ENCODE results near the gene INSC. TPM values are rescaled to one million over a fixed set of nuclear protein-coding genes. Genes with fewer than 3 reads are reported as not detected.

INSC gene
- total and polyA plus RNA-seq, 2 experiments from 2014 or later: 1.1 to 1.2 TPM

- Histone ChIP-seq H3K27ac (no peak overlapping the region), H3K79me2 (ENCODE audit: insufficient read depth) (no peaks in the 10 kb centered on the region), H3K9me2 (ENCODE audit: insufficient read depth) (no peaks in the 10 kb centered on the region), H3F3A (ENCODE audit: insufficient read depth) (no peaks in the 10 kb centered on the region), H3K9me3 (ENCODE audit: low read depth) (peaks cover 3% of the 10 kb centered on the region), H3K4me3 (no peak overlapping the region), H3K9ac (no peak overlapping the region), H3K4me2 (ENCODE audit: unreplicated experiment) (no peak overlapping the region), H2AFZ (no peak overlapping the region), H4K20me1 (ENCODE audit: insufficient read depth) (no peaks in the 10 kb centered on the region), H3K27me3 (replicated peaks; ENCODE audit: insufficient read depth) (no peaks in the 10 kb centered on the region), H3K36me3 (ENCODE audit: low read depth) (no peaks in the 10 kb centered on the region), H3K4me1 (ENCODE audit: insufficient read depth) (no peaks in the 10 kb centered on the region)
- DNase-seq: no peak
- no peak for TF ChIP-seq EZH2 (IDR thresholded peaks at IDR 0.05; ENCODE audit: insufficient read depth, poor library complexity, severe bottlenecking)
- TF ChIP-seq EZH2phosphoT487 (IDR thresholded peaks at IDR 0.05; ENCODE audit: insufficient read depth, low read depth): no peak
- in situ Hi-C loops (cut with MboI): no loop called here
Observed at GRCh38 chr11:15268598-15268997, 153.9 kb downstream of the INSC start.

- peaks cover 4% of the 10 kb centered on the region; the same call in 1 of the 2 replicates for H3K4me1 ChIP-seq (ENCODE audit: insufficient read depth)
- no peak overlapping the region for H3K4me3 ChIP-seq
- H4K20me1 ChIP-seq (ENCODE audit: insufficient read depth): no peaks in the 10 kb centered on the region
- WGBS, 2 experiments (ENCODE audit: low coverage in 1 of 2, low lambda C conversion rate in 2 of 2, missing lambda C conversion rate in 2 of 2): 3 to 12% methylated on average over 2 of the region's 2 CpGs
- in situ Hi-C loops (cut with MboI): no loop called here
- H3K9me2 ChIP-seq (ENCODE audit: insufficient read depth): no peaks in the 10 kb centered on the region
- no peaks in the 10 kb centered on the region for H3K36me3 ChIP-seq (ENCODE audit: low read depth)
- no peaks in the 10 kb centered on the region for H3K9me3 ChIP-seq (ENCODE audit: low read depth)
- no peaks in the 10 kb centered on the region for H3K79me2 ChIP-seq (ENCODE audit: insufficient read depth)
- no peak overlapping the region for H3K9ac ChIP-seq
- TF ChIP-seq EZH2phosphoT487 (IDR thresholded peaks at IDR 0.05; ENCODE audit: insufficient read depth, low read depth) (no peak), EZH2 (IDR thresholded peaks at IDR 0.05; ENCODE audit: insufficient read depth, poor library complexity, severe bottlenecking) (no peak)
- H3K27me3 ChIP-seq (replicated peaks; ENCODE audit: insufficient read depth): peaks cover 14% of the 10 kb centered on the region; the same call in 1 of the 2 replicates
- no peaks in the 10 kb centered on the region for H3F3A ChIP-seq (ENCODE audit: insufficient read depth)
- no peak for DNase-seq
- H2AFZ ChIP-seq: no peak overlapping the region
- H3K4me2 ChIP-seq (ENCODE audit: unreplicated experiment): no peak overlapping the region
- no peak overlapping the region for H3K27ac ChIP-seq
Observed at GRCh38 chr11:15275141-15275540, 160.4 kb downstream of the INSC start.

- Histone ChIP-seq H3K4me3 (no peak overlapping the region), H3K79me2 (ENCODE audit: insufficient read depth) (no peaks in the 10 kb centered on the region), H3K27me3 (replicated peaks; ENCODE audit: insufficient read depth) (peaks cover 14% of the 10 kb centered on the region; the same call in 1 of the 2 replicates), H3K9me3 (ENCODE audit: low read depth) (no peaks in the 10 kb centered on the region), H3K9ac (no peak overlapping the region), H4K20me1 (ENCODE audit: insufficient read depth) (no peaks in the 10 kb centered on the region), H3K36me3 (ENCODE audit: low read depth) (no peaks in the 10 kb centered on the region), H3K9me2 (ENCODE audit: insufficient read depth) (no peaks in the 10 kb centered on the region), H3K4me2 (ENCODE audit: unreplicated experiment) (no peak overlapping the region), H3K27ac (no peak overlapping the region), H3F3A (ENCODE audit: insufficient read depth) (no peaks in the 10 kb centered on the region), H3K4me1 (ENCODE audit: insufficient read depth) (peaks cover 4% of the 10 kb centered on the region; the same call in 1 of the 2 replicates), H2AFZ (no peak overlapping the region)
- in situ Hi-C loops (cut with MboI): no loop called here
- WGBS, 2 experiments (ENCODE audit: low coverage in 1 of 2, low lambda C conversion rate in 2 of 2, missing lambda C conversion rate in 2 of 2): 4% methylated on average over 3 of the region's 3 CpGs
- TF ChIP-seq EZH2 (IDR thresholded peaks at IDR 0.05; ENCODE audit: insufficient read depth, poor library complexity, severe bottlenecking) (no peak), EZH2phosphoT487 (IDR thresholded peaks at IDR 0.05; ENCODE audit: insufficient read depth, low read depth) (no peak)
- peak; percentile 9 for DNase-seq
Observed at GRCh38 chr11:15276621-15277020, 161.9 kb downstream of the INSC start.

DNA sequence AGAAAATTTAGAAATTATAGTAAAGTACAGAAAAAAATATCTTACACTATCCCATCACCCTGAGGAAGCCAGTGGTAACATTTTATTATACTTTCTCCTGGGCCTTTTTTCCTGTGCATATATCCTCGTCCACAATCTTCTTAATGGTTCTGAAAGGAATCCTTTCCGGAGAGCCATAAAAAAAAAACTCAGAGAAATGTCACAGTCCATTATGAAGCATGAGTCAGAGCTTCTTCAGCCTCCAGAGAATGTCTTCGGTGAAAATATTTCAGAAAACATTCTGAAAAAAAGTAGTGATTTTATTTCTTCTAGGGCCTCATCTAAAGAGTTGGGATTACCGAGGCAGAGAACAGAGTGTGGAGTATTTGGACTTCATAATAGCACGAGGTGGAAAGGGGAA, 163.4 kb downstream of the INSC start:
- Histone ChIP-seq H3K4me2 (ENCODE audit: unreplicated experiment) (no peak overlapping the region), H3K4me3 (no peak overlapping the region), H3K79me2 (ENCODE audit: insufficient read depth) (no peaks in the 10 kb centered on the region), H3K4me1 (ENCODE audit: insufficient read depth) (peaks cover 4% of the 10 kb centered on the region; the same call in 1 of the 2 replicates), H3K9ac (no peak overlapping the region), H3F3A (ENCODE audit: insufficient read depth) (no peaks in the 10 kb centered on the region), H3K9me2 (ENCODE audit: insufficient read depth) (no peaks in the 10 kb centered on the region), H4K20me1 (ENCODE audit: insufficient read depth) (no peaks in the 10 kb centered on the region), H3K9me3 (ENCODE audit: low read depth) (no peaks in the 10 kb centered on the region), H3K27ac (no peak overlapping the region), H3K36me3 (ENCODE audit: low read depth) (no peaks in the 10 kb centered on the region), H3K27me3 (replicated peaks; ENCODE audit: insufficient read depth) (peaks cover 14% of the 10 kb centered on the region; the same call in 1 of the 2 replicates), H2AFZ (no peak overlapping the region)
- TF ChIP-seq EZH2phosphoT487 (IDR thresholded peaks at IDR 0.05; ENCODE audit: insufficient read depth, low read depth) (no peak), EZH2 (IDR thresholded peaks at IDR 0.05; ENCODE audit: insufficient read depth, poor library complexity, severe bottlenecking) (no peak)
- in situ Hi-C loops (cut with MboI): no loop called here
- WGBS, 2 experiments (ENCODE audit: low coverage in 1 of 2, low lambda C conversion rate in 2 of 2, missing lambda C conversion rate in 2 of 2): 12 to 19% methylated on average over 5 of the region's 5 CpGs
- peak; percentile 59 for DNase-seq

- no peak overlapping the region for H3K9ac ChIP-seq
- in situ Hi-C loops (cut with MboI): no loop called here
Observed at GRCh38 chr11:15280393-15280792, 165.7 kb downstream of the INSC start.

More at GRCh38 chr11:15280393-15280792, 165.7 kb downstream of the INSC start:
- DNase-seq: no peak
- Histone ChIP-seq H3K27me3 (replicated peaks; ENCODE audit: insufficient read depth) (peaks cover 14% of the 10 kb centered on the region; the same call in 1 of the 2 replicates), H3K4me3 (no peak overlapping the region), H3K36me3 (ENCODE audit: low read depth) (no peaks in the 10 kb centered on the region), H3K4me1 (ENCODE audit: insufficient read depth) (peaks cover 4% of the 10 kb centered on the region; the same call in 1 of the 2 replicates), H3K79me2 (ENCODE audit: insufficient read depth) (no peaks in the 10 kb centered on the region), H3K9me2 (ENCODE audit: insufficient read depth) (no peaks in the 10 kb centered on the region), H4K20me1 (ENCODE audit: insufficient read depth) (no peaks in the 10 kb centered on the region), H3K4me2 (ENCODE audit: unreplicated experiment) (no peak overlapping the region), H2AFZ (no peak overlapping the region), H3K27ac (no peak overlapping the region), H3K9me3 (ENCODE audit: low read depth) (no peaks in the 10 kb centered on the region), H3F3A (ENCODE audit: insufficient read depth) (no peaks in the 10 kb centered on the region)
- TF ChIP-seq EZH2 (IDR thresholded peaks at IDR 0.05; ENCODE audit: insufficient read depth, poor library complexity, severe bottlenecking) (no peak), EZH2phosphoT487 (IDR thresholded peaks at IDR 0.05; ENCODE audit: insufficient read depth, low read depth) (no peak)

All from GM23248 (cell line).